ENCODE data around the gene XRN2.

Gene XRN2

GRCh38 chr20:21291026-21291425 is 12.1 kb upstream of the XRN2 start:
- DNase-seq (ENCODE audit: low read depth in 1 of 2, low spot score in 1 of 2): no peak

GRCh38 chr20:21294755-21295154 is 8.4 kb upstream of the XRN2 start:
- DNase-seq (ENCODE audit: low read depth in 1 of 2, low spot score in 1 of 2): no peak

GRCh38 chr20:21301940-21302663 is 1.0 kb upstream of the XRN2 start:
- DNase-seq (ENCODE audit: low read depth in 1 of 2, low spot score in 1 of 2): no peak

- no peak for DNase-seq (ENCODE audit: low read depth in 1 of 2, low spot score in 1 of 2)
These were observed 469 bp upstream of the XRN2 start for GRCh38 chr20:21302664-21303060.

- no peak for DNase-seq (ENCODE audit: low read depth in 1 of 2, low spot score in 1 of 2)
These were observed 898 bp downstream of the XRN2 start for GRCh38 chr20:21303872-21304586.

- no peak for DNase-seq (ENCODE audit: low read depth in 1 of 2, low spot score in 1 of 2)
These were observed 5.2 kb downstream of the XRN2 start for GRCh38 chr20:21308340-21308739.

- DNase-seq (ENCODE audit: low read depth in 1 of 2, low spot score in 1 of 2): no peak
These were observed 6.7 kb downstream of the XRN2 start for GRCh38 chr20:21309678-21310467.

- no peak for DNase-seq (ENCODE audit: low read depth in 1 of 2, low spot score in 1 of 2)
These were observed 9.8 kb downstream of the XRN2 start for GRCh38 chr20:21312813-21313474.

- DNase-seq (ENCODE audit: low read depth in 1 of 2, low spot score in 1 of 2): no peak
These were observed 12.0 kb downstream of the XRN2 start for GRCh38 chr20:21315138-21315537.

GRCh38 chr20:21322083-21322710 is 19.1 kb downstream of the XRN2 start:
- DNase-seq (ENCODE audit: low read depth in 1 of 2, low spot score in 1 of 2): no peak

- no peak for DNase-seq (ENCODE audit: low read depth in 1 of 2, low spot score in 1 of 2)
These were observed 19.8 kb downstream of the XRN2 start for GRCh38 chr20:21322921-21323331.

GRCh38 chr20:21323640-21324039 is 20.5 kb downstream of the XRN2 start:
- DNase-seq (ENCODE audit: low read depth in 1 of 2, low spot score in 1 of 2): no peak

- DNase-seq (ENCODE audit: low read depth in 1 of 2, low spot score in 1 of 2): no peak
These were observed 21.0 kb downstream of the XRN2 start for GRCh38 chr20:21324126-21324525.

GRCh38 chr20:21325296-21325695 is 22.2 kb downstream of the XRN2 start:
- DNase-seq (ENCODE audit: low read depth in 1 of 2, low spot score in 1 of 2): no peak

GRCh38 chr20:21326700-21327099 is 23.6 kb downstream of the XRN2 start:
- DNase-seq (ENCODE audit: low read depth in 1 of 2, low spot score in 1 of 2): no peak

- no peak for DNase-seq (ENCODE audit: low read depth in 1 of 2, low spot score in 1 of 2)
These were observed 33.5 kb downstream of the XRN2 start for GRCh38 chr20:21336455-21337151.

GRCh38 chr20:21338291-21338690 is 35.2 kb downstream of the XRN2 start:
- no peak for DNase-seq (ENCODE audit: low read depth in 1 of 2, low spot score in 1 of 2)

GRCh38 chr20:21339499-21339898 is 36.4 kb downstream of the XRN2 start:
- DNase-seq (ENCODE audit: low read depth in 1 of 2, low spot score in 1 of 2): no peak

- no peak for DNase-seq (ENCODE audit: low read depth in 1 of 2, low spot score in 1 of 2)
These were observed 38.0 kb downstream of the XRN2 start for GRCh38 chr20:21340991-21341697.
